Mucosa of stomach (tissue), 1 donor: Measurements from ENCODE around the gene KLK13.

ENCODE experiments used
- H3K27me3 ChIP-seq: one replicate; pipeline ENCODE4 v1.7.0; 2013; ENCODE audit warnings: mild to moderate bottlenecking, low read length; ENCODE audit not compliant: control insufficient read depth, insufficient read depth
- H3K36me3 ChIP-seq: one replicate; pipeline ENCODE4 v1.7.0; 2013; ENCODE audit warnings: low read length; ENCODE audit not compliant: control insufficient read depth, insufficient read depth
- H3K4me1 ChIP-seq: one replicate; pipeline ENCODE4 v1.7.0; 2013; ENCODE audit warnings: mild to moderate bottlenecking, low read length; ENCODE audit not compliant: control insufficient read depth, insufficient read depth
- H3K4me3 ChIP-seq: one replicate; pipeline ENCODE4 v1.7.0; 2013; ENCODE audit warnings: low read length
- H3K9ac ChIP-seq: one replicate; pipeline ENCODE4 v1.7.0; 2013; ENCODE audit warnings: mild to moderate bottlenecking, low read length, moderate library complexity
- H3K9me3 ChIP-seq: one replicate; pipeline ENCODE4 v1.7.0; 2013; ENCODE audit warnings: mild to moderate bottlenecking, low read length, moderate library complexity; ENCODE audit not compliant: control insufficient read depth
- donor health status: Pancreatic carcinoma.

KLK13 gene

DNA sequence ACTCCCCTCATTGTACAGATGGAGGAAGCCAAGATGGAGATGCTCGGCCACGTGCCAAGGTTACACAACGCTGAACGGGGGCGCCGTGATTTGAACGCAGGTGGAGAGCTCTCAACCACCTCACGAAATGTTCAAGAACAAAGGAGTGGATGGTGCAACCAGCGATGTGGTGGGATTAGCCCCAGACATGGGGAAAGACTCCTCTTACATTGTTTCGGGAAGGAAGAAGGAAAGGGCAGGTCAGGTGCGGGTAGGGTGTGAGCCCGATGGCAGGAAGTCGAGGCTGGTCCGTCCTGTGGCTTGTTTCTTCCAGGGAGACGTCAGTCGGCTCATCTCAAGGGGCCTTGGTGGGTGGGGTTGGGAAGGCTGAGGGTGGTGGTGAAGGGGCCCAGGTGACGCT lies 24.9 kb upstream of the KLK13 start:
- Histone ChIP-seq H3K9ac (no peak overlapping the region), H3K4me1 (no peaks in the 10 kb centered on the region), H3K27me3 (no peaks in the 10 kb centered on the region), H3K9me3 (no peaks in the 10 kb centered on the region), H3K4me3 (no peak overlapping the region), H3K36me3 (no peaks in the 10 kb centered on the region)

DNA sequence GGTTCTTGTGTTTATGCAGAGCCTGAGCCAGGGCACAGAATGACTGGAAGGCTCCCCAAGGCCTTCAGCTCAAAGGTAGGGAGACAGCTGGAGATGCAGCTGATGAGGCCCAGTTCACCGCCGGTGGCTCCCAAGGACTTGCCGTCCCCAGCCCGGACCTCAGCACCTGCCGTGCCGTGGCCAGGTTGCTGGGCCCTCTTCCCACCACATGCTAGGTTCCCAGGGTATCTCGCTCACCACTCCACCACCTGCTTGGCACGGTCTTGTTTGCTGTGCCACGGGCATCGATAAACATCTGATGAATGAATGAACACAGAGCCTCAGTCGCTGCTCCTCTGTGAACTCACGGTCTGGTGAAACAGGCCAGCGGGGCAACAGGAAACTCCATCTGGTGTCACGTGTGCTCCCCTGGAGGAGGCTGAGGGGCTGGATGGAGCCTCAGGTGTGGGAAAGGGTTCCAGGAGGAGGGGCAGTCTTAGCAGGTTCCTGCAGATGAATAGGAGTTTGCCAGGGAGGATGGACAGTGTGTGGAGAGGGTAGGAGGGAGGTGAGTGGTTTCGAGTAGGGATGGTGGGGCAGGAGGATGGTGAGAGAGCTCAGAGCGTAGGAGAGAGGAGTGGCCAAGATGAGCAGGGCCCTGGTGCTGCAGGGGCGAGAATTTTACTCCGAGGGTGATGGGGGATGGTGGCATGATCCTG lies 21.4 kb upstream of the KLK13 start:
- H3K9ac ChIP-seq, result no peak overlapping the region
- no peak overlapping the region for H3K4me3 ChIP-seq
- H3K36me3 ChIP-seq, result no peaks in the 10 kb centered on the region
- H3K4me1 ChIP-seq, result no peaks in the 10 kb centered on the region
- no peaks in the 10 kb centered on the region for H3K9me3 ChIP-seq
- peaks cover 17% of the 10 kb centered on the region for H3K27me3 ChIP-seq

DNA sequence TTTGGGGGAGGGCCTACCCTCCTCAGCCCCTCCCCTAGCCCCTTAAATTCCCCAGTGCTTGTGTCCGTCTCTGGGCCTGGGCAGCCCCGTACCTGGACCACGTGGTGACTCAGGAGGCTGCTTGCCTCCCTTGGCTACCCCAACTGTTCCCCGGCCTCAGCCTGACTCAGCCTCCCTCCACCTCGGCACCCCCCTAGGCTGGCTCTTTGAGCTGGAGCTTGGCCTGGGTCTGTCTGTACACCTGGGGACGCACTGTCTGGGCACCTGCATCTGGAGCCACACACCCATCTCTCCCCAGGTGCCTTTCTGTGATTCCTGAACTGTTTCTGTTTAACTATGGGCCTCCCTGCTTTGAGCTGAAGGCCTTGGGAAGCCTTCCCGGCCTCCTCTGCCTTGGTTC lies 19.6 kb upstream of the KLK13 start:
- no peaks in the 10 kb centered on the region for H3K9me3 ChIP-seq
- no peak overlapping the region for H3K4me3 ChIP-seq
- no peaks in the 10 kb centered on the region for H3K4me1 ChIP-seq
- H3K36me3 ChIP-seq, result no peaks in the 10 kb centered on the region
- no peak overlapping the region for H3K9ac ChIP-seq
- H3K27me3 ChIP-seq, result peaks cover 17% of the 10 kb centered on the region

DNA sequence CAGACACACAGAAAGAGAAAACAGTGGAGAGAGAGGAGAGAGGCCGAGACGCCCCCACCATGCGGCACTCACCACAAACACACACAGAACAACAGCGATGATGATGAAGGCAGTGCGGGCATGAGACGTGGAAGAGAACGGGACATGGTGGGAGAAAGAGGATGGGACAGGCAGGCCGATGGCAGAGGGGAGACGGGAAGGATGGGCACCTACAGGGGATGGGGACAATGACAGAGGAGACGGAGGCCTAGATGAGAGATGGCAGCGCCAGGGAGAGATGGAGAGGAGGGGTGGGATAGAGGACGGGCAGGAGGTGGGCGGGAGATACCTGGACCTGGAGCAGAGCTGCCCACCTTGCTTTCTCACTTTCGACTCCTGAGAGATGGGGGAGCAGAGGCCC lies 18.9 kb upstream of the KLK13 start:
- Histone ChIP-seq H3K4me3 (no peak overlapping the region), H3K36me3 (no peaks in the 10 kb centered on the region), H3K9me3 (no peaks in the 10 kb centered on the region), H3K27me3 (peaks cover 17% of the 10 kb centered on the region), H3K4me1 (no peaks in the 10 kb centered on the region), H3K9ac (no peak overlapping the region)

DNA sequence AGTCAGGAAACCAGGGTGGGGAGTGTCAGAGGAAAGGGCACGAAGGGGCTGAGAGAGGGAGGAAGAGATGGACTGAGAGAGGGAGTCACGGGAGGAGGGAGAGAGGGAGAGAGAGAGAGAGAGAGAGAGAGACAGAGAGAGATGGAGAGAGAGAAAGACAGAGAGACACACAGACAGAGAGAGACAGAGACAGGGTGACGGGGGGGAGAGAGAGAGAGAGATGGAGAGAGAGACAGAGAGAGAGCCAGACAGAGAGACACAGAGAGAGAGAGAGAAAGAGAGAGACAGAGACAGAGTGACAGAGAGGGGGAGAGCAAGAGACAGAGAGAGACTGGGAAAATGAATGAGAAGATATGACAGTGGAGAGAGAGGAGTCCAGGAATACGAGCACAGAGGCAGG lies 18.3 kb upstream of the KLK13 start:
- H3K9me3 ChIP-seq, result no peaks in the 10 kb centered on the region
- no peak overlapping the region for H3K9ac ChIP-seq
- H3K36me3 ChIP-seq, result no peaks in the 10 kb centered on the region
- peaks cover 17% of the 10 kb centered on the region for H3K27me3 ChIP-seq
- no peaks in the 10 kb centered on the region for H3K4me1 ChIP-seq
- H3K4me3 ChIP-seq, result no peak overlapping the region

DNA sequence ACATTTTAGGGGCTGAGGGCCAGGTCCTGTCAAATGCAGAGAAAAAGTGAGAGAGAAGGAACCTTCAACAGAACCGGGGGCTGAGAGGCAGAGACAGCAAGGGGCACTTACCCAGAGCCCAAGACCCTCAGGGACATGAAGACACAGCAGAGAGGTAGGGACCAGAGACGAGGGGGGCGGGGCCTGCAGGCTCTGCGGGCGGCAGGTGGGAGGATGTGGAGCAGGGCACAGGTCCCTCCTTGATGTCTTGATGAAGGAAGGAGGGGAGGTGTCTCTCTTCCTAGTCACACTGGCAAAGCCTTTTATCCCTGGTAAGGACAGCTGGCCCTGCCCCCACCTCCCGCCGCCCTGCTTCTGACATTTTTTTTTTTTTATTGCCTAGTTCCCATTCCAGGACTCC lies 17.7 kb upstream of the KLK13 start, which contains the start of gene KLK14:
Gene KLK14 (minus strand): TSS at position 277 of the 400 bp plus-strand sequence. CDS start 273 bp downstream, at position 4.
- peaks cover 17% of the 10 kb centered on the region for H3K27me3 ChIP-seq
- H3K4me1 ChIP-seq, result no peaks in the 10 kb centered on the region
- H3K9me3 ChIP-seq, result no peaks in the 10 kb centered on the region
- no peak within 1 kb of the TSS for H3K9ac ChIP-seq
- no peak within 1 kb of the TSS for H3K4me3 ChIP-seq
- H3K36me3 ChIP-seq, result no peaks in the 10 kb centered on the region

DNA sequence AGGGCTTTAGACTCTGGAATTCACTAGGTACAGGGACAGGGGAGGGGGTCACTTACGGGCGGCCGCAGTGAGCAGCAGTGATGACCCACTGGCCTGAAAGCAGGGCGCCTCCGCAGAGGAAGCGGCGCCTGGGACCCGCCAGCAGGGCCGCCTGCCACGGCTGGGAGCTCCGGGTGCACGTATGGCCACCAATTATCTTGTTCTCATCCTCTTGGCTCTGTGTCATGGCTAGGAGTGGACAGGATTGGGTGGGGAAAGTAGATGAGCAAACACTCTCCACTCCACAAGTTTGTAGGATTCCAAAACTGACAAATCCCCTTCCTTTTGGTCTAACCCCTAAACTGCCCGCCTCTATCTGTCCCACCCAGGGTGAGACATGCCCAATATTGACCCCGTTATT lies 16.6 kb upstream of the KLK13 start:
- Histone ChIP-seq H3K4me3 (no peak overlapping the region), H3K9ac (no peak overlapping the region), H3K4me1 (no peaks in the 10 kb centered on the region), H3K9me3 (no peaks in the 10 kb centered on the region), H3K36me3 (no peaks in the 10 kb centered on the region), H3K27me3 (peaks cover 17% of the 10 kb centered on the region)

DNA sequence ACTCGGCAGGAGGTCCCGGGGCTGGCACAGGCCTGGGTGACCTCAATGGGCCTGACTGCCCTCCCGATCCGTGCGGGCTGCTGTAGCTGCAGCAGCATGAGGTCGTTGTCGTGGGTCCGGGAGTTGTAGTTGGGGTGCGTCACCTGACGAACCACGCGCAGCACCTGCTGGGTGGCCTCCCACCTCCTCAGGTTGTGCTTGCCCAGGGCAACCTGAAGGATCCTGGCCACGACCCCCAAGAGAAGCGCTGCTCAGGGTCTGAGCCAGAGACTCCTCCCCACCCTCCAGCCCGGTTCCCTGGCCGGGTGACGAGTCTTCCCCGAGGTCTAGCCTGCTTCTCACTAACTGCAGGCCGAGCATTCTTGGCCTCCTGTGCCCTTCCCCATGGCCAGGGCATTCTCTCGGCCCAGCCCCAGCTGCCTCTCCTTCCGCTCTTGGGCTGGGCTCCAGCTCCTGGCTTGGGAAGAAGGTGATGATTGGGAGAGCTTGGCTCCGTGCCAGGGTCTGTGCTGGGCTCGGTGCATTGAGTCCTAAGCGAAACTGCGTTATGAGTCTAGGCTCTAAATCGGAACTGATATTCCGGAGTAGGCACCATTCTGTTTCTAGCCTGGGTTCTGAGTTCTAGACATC lies 14.7 kb upstream of the KLK13 start:
- no peak overlapping the region for H3K9ac ChIP-seq
- H3K4me3 ChIP-seq, result no peak overlapping the region
- peaks cover 17% of the 10 kb centered on the region for H3K27me3 ChIP-seq
- no peaks in the 10 kb centered on the region for H3K36me3 ChIP-seq
- no peaks in the 10 kb centered on the region for H3K4me1 ChIP-seq
- H3K9me3 ChIP-seq, result no peaks in the 10 kb centered on the region

DNA sequence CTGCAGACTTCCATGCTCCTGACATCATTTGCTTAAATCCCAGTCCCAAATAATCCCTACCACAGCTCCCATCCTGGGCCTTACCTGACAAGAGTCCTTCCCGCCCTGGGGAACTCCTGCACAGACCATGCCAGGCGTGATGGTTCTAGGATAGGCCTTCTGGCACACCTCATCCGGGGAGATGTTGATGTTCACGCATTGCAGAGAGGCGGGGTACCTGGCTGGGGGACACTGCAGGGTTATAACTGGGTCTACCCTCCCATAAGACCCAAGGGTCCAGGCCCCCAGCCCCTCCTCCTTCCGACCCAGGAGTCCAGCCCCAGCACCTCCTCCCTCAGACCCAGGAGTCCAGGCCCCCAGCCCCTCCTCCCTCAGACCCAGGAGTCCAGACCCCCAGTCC lies 13.8 kb upstream of the KLK13 start:
- Histone ChIP-seq H3K9ac (no peak overlapping the region), H3K9me3 (no peaks in the 10 kb centered on the region), H3K4me3 (no peak overlapping the region), H3K27me3 (peaks cover 10% of the 10 kb centered on the region), H3K4me1 (no peaks in the 10 kb centered on the region), H3K36me3 (no peaks in the 10 kb centered on the region)

DNA sequence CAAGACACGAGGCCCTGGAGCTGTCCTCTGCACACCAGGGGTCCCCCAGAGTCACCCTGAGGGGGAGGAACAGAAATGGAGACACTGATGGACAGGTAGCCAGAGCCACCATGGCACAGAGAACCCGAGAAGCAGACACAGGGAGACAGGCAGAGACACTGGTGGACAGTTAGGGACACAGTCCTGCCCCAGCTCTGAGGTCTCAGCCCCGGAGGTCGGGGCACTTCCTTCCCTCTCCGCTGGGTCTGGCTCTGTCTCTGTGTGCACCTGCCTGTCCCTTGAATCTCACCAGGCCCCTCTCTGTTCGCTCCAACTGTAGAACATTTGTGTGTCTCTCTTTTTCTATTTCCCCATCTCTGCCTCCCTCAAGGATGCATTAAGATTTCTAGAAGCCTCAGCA lies 13.2 kb upstream of the KLK13 start:
- Histone ChIP-seq H3K9me3 (no peaks in the 10 kb centered on the region), H3K9ac (no peak overlapping the region), H3K4me3 (no peak overlapping the region), H3K4me1 (no peaks in the 10 kb centered on the region), H3K36me3 (no peaks in the 10 kb centered on the region), H3K27me3 (peaks cover 8% of the 10 kb centered on the region)

DNA sequence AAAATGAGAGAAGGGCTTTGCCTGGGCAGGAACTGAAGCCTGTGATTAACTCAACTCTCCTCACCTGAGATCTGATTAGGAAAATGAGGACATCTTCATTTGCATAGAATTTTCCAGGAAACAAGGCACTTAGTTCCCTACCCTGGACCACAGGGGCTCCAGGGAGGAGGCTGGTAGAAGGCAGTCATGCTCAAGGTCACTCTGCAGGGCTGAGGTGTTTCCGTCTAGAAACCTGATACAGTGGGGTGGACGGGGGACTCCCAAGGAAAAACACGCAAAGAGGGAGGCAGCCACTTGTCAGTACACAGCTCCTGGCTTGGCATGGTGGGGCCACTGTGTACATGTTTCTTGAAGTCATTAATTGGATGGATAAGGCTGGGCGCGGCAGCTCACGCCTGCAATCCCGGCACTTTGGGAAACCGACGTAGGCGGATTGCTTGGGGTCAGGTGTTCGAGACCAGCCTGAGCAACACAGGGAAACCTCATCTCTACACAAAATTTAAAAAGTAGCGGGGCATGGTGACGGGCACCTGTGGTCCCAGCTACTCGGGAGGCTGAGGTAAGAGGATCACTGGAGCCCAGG lies 11.8 kb upstream of the KLK13 start:
- H3K9me3 ChIP-seq, result no peaks in the 10 kb centered on the region
- no peaks in the 10 kb centered on the region for H3K4me1 ChIP-seq
- no peak overlapping the region for H3K4me3 ChIP-seq
- no peak overlapping the region for H3K9ac ChIP-seq
- no peaks in the 10 kb centered on the region for H3K27me3 ChIP-seq
- no peaks in the 10 kb centered on the region for H3K36me3 ChIP-seq

DNA sequence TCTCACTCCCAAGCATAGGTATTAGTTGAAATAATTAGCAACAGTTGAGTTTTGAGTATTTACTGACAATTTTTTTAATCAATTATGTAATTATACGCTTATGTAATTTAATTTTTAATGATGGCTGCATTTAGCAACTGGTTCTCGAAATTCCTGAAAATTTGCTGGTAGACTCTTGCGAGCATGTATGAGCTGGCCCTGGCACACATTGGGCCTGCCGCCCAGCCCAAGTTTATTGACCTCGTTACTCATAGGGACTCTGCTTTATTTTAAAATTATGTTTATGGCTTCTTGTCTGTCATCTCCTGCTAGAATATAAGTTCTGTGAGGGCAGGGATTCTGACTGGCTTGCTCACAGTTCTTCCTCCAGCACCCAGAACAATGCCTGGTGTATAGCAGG lies 11.1 kb upstream of the KLK13 start:
- Histone ChIP-seq H3K36me3 (no peaks in the 10 kb centered on the region), H3K27me3 (no peaks in the 10 kb centered on the region), H3K4me3 (no peak overlapping the region), H3K4me1 (no peaks in the 10 kb centered on the region), H3K9ac (no peak overlapping the region), H3K9me3 (no peaks in the 10 kb centered on the region)
